GM06990 (cell line): ENCODE data around the gene GRID2IP.
A peak's percentile ranks its signal among the peaks of the same experiment; 100 is the strongest.

Experiments
- DNase-seq: peaks from one replicate; pipeline ENCODE4 v3.0.0-alpha.2; 2011; ENCODE audit not compliant: insufficient read length; ENCODE audit errors: extremely low read depth
- H3K27me3 ChIP-seq: replicated peaks from 2 replicates; pipeline ENCODE4 v1.6.0; 2011; ENCODE audit warnings: low read length; ENCODE audit not compliant: control insufficient read depth, insufficient read depth
- H3K36me3 ChIP-seq: 2 replicates; pipeline ENCODE4 v1.5.1; 2011; ENCODE audit warnings: low read length; ENCODE audit not compliant: control insufficient read depth, insufficient read depth
- H3K4me3 ChIP-seq: replicated peaks from 2 replicates; pipeline ENCODE4 v1.5.1; 2011; ENCODE audit warnings: low read depth, mild to moderate bottlenecking, control low read depth, low read length
- TF ChIP-seq, protein P1 (sequence below): IDR thresholded peaks from 2 replicates; pipeline ENCODE4 v1.5.1; 2011; ENCODE audit warnings: low read length, control low read depth, mild to moderate bottlenecking, inconsistent platforms; ENCODE audit not compliant: insufficient read depth, poor library complexity, severe bottlenecking

Gene GRID2IP

GRCh38 chr7:6576024-6576866 lies 25.0 kb upstream of the GRID2IP start:
- DNase-seq: no peak
- TF ChIP-seq, protein P1, sequence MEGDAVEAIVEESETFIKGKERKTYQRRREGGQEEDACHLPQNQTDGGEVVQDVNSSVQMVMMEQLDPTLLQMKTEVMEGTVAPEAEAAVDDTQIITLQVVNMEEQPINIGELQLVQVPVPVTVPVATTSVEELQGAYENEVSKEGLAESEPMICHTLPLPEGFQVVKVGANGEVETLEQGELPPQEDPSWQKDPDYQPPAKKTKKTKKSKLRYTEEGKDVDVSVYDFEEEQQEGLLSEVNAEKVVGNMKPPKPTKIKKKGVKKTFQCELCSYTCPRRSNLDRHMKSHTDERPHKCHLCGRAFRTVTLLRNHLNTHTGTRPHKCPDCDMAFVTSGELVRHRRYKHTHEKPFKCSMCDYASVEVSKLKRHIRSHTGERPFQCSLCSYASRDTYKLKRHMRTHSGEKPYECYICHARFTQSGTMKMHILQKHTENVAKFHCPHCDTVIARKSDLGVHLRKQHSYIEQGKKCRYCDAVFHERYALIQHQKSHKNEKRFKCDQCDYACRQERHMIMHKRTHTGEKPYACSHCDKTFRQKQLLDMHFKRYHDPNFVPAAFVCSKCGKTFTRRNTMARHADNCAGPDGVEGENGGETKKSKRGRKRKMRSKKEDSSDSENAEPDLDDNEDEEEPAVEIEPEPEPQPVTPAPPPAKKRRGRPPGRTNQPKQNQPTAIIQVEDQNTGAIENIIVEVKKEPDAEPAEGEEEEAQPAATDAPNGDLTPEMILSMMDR: no peak
- Histone ChIP-seq H3K27me3 (no peaks in the 10 kb centered on the region), H3K4me3 (peak overlapping the region; percentile 57), H3K36me3 (peaks cover 3% of the 10 kb centered on the region; the same call in 1 of the 2 replicates)

DNA sequence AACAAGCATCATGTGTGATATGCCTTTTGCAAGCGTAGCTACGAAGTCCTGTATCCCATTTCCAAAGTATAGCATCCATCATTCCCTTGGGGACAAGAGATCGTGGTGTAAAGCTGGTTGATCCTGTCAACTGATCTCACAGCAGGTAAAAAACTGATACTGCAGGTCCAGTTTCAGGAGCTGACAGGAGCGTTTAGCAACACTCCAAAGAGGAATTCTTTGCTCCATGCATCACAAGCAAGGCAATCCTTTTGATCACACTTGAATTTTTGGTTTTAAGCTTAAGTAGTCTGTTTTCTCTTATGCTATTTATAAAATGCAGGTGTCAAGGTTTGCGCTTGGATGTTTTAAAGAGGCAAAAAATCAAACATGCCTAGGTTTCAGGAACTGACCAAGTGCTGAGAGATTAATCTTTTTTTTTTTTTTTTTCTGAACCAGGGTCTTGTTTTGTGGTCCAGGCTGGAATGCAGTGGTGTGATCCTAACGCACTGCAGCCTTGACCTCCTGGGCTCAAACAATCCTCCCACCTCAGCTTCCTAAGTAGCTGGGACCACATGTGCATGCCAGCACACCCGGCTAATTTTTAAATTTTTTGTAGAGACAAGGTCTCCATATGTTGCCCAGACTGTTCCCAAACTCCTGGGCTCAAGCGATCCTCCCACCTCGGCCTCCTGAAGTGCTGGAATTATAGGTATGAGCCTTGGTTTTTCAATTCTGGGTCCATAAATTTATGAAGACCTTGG lies 24.2 kb upstream of the GRID2IP start:
- DNase-seq: no peak
- Histone ChIP-seq H3K4me3 (no peak overlapping the region), H3K36me3 (no peaks in the 10 kb centered on the region; the same call in 1 of the 2 replicates), H3K27me3 (no peaks in the 10 kb centered on the region)
- TF ChIP-seq, protein P1: no peak

GRCh38 chr7:6571160-6571779 lies 20.0 kb upstream of the GRID2IP start:
- H3K4me3 ChIP-seq: no peak overlapping the region
- TF ChIP-seq, protein P1: no peak
- DNase-seq: no peak

DNA sequence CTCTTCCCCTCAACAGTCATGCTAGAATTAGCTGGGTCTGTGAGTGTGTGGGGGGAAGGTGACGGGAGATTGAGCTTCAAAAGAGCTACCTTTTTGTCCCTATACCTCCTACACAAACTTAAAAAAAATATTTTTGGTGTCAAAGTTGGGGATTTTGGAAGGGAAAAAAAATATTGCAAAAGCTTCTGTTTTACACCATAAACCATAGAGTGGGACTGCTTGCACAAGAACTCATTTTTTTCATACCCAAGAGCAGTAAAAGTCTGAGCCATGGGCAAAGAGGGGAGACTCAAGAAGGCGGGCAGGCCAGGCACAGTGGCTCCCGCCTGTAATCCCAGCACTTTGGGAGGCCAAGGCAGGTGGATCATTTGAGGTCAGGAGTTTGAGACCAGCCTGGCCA lies 16.6 kb upstream of the GRID2IP start:
- Histone ChIP-seq H3K4me3 (no peak overlapping the region), H3K36me3 (no peaks in the 10 kb centered on the region), H3K27me3 (no peaks in the 10 kb centered on the region)
- TF ChIP-seq, protein P1: no peak
- no peak for DNase-seq

More at GRCh38 chr7:6571160-6571779, 20.0 kb upstream of the GRID2IP start:
- H3K27me3 ChIP-seq: no peaks in the 10 kb centered on the region
- no peaks in the 10 kb centered on the region for H3K36me3 ChIP-seq

DNA sequence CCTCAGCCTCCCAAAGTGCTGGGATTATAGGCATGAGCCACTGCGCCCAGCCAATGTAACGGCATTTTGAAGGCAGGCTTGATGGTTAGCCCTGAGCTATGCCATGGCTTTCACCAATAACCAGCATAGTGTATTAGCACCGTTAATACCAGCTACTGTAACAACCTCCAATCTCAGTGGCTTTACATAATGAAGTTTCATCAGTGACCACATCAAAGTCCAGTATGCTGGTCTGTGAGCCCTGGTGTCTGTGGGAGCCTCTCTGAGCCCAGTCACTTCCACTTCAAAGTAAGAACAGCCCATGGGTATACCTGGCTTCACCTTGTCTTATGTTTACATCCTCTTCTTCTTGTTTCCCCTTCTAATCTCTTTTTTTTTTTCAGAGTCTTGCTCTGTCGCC lies 14.4 kb upstream of the GRID2IP start:
- H3K4me3 ChIP-seq: no peak overlapping the region
- TF ChIP-seq, protein P1: no peak
- H3K27me3 ChIP-seq: no peaks in the 10 kb centered on the region
- H3K36me3 ChIP-seq: no peaks in the 10 kb centered on the region
- no peak for DNase-seq
